GM13976 (cell line): ENCODE measurements around the gene MACC1.
"Not testable (repeated sequence)": the region's sequence is repeated elsewhere in the genome, so short reads cannot be mapped to it uniquely, and the experiment has no call there.

ENCODE experiments used
- DNase-seq: peaks from one replicate; pipeline ENCODE4 v3.0.0; 2012; ENCODE audit warnings: low spot score
- in situ Hi-C: fragments of 300-500 bp; cut with MboI; formaldehyde crosslinking; loops from one replicate; pipeline ENCODE4 v1.12.0; 2022; ENCODE audit warnings: low sequenced_read_pairs, mixed read lengths, inconsistent platforms; ENCODE audit not compliant: unreplicated experiment
- TF ChIP-seq, protein P1 (sequence below): IDR thresholded peaks from 2 replicates; pipeline ENCODE4 v1.5.1; 2012; ENCODE audit warnings: borderline replicate concordance, mild to moderate bottlenecking; ENCODE audit not compliant: insufficient read depth; ENCODE audit errors: extremely low read depth, missing control alignments, control extremely low read depth

The MACC1 gene

DNA sequence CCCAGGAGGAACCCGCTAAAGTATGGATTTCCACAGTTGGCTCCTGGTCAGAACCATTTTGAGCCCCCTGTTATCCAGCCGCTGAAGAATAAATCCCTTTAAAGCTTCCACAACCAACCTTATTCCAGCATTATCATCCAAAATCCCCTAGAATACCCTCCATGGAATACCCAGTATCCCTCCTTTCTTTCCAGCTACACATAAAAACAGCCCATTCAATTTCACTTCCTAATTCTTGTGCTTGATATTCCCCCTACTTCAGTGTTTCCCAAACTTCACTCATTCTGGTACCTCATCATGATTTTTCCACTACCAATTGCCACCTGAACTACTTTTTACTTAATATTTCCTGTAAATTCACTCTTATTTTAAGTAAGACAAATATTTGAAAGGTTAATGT lies 3.1 kb downstream of the MACC1 start:
- TF ChIP-seq, protein P1, sequence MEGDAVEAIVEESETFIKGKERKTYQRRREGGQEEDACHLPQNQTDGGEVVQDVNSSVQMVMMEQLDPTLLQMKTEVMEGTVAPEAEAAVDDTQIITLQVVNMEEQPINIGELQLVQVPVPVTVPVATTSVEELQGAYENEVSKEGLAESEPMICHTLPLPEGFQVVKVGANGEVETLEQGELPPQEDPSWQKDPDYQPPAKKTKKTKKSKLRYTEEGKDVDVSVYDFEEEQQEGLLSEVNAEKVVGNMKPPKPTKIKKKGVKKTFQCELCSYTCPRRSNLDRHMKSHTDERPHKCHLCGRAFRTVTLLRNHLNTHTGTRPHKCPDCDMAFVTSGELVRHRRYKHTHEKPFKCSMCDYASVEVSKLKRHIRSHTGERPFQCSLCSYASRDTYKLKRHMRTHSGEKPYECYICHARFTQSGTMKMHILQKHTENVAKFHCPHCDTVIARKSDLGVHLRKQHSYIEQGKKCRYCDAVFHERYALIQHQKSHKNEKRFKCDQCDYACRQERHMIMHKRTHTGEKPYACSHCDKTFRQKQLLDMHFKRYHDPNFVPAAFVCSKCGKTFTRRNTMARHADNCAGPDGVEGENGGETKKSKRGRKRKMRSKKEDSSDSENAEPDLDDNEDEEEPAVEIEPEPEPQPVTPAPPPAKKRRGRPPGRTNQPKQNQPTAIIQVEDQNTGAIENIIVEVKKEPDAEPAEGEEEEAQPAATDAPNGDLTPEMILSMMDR = no peak
- in situ Hi-C loops = no loop called here
- DNase-seq = no peak

DNA sequence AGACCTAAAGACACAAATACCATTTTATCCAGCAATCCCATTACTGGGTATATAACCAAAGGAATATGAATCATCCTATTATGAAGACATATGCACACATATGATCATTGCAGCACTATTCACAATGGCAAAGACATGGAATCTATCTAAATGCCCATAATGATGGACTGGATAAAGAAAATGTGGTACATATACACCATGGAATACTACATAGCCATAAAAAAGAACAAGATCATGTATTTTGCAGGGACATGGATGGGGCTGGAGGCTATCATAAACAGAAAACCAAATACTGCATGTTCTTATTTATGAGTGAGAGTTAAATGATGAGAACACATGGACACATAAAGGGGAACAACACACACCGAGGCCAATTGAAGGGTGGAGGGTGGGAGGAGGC lies 3.8 kb downstream of the MACC1 start:
- in situ Hi-C loops = no loop called here
- TF ChIP-seq, protein P1 = no peak
- no peak for DNase-seq

DNA sequence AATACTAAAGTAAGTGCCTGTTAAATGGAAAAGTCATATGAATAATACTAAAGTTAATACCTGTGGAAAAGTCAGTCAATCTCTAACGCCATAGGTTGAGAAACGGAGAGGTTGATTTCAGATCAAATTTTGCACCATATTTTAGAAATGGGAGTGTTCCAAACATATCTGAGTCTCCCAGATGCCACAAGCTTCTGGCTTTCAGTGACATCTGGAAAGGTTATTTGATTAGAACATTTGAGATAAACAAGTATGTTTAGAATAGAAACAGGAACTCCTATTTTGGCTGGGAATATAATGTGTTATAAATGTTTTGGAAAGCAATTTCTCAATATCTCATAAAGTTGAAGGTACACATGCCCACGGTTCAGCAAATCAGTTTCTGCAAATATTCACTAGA lies 5.8 kb downstream of the MACC1 start:
- in situ Hi-C loops = no loop called here
- TF ChIP-seq, protein P1 = no peak
- DNase-seq = no peak

DNA sequence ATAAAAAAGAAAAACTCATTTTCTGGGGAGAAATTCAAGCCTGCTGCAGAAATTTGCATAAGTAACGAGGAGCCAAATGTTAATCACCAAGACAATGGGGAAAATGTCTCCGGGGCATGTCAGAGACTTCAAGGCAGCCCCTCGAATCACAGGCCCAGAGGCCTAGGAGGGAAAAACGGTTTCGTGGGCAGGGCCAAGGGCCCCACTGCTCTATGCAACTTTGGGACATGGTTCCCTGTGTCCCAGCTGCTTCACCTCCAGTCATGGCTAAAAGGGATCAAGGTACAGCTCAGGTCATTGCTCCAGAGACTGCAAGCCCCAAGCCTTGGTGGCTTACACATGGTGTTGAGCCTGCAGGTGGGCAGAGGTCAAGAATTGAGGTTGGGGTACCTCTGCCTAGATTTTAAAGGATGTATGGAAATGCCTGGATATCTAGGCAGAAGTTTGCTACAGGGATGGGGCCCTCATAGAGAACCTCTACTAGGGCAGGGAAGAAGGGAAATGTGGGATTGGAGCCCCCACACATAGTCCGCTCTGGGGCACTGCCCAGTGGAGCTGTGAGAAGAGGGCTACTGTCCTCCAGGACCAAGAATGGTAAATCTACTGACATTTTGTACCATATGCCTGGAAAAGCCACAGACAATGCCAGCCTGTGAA lies 8.4 kb downstream of the MACC1 start:
- DNase-seq = no peak
- TF ChIP-seq, protein P1 = no peak
- in situ Hi-C loops = no loop called here

DNA sequence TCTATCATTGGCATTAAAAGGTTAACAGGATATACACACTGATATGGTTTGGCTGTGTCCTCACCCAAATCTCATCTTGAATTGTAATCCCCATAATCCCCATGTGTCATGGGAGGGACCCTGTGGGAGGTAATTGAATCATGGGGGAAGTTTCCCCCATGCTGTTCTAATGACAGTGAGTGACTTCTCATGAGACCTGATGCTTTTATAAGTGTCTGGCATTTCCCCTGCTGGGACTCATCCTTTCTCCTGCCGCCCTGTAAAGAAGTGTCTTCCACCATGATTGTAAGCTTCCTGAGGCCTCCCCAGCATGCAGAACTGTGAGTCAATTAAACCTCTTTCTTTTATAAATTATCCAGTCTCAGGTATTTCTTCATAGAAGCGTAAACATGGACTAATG lies 9.4 kb downstream of the MACC1 start:
- in situ Hi-C loops, DNase-seq: not testable (repeated sequence)

DNA sequence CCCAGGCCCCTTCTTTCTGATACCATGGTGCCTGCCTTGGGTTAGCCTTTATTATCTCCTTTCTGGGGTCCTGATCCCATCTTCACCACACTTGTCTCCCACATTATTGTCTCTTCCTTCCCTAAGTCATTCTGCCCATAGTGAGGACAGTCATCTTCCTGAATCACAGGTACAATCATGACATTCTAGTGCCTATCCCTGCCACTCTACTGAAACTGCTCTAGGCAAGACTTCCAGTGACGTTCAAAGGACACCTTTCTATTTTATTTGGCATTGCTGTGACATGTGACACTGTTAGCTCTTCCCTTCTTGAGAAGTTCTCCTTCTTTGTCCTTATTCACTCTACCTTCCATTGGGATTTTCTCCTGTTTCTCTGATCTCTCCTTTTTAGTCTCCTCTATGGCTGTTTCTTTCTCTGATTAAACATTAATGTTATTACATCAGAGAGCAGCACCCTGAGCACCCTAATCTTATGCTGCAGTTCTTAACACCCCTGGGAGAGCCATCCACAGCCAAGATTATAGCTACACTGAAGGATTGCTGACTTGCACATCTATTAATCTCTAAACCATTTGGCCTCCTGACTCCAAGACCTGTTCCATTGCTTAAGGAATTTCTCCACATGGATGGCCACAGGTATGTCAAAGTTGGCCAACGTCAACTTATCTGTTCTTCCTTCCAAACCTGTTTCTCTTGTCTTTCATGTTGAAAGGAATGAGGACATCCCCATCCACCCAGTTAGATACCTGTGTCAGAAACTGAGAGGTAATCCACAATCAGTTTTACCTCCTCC lies 10.9 kb downstream of the MACC1 start:
- no peak for DNase-seq
- TF ChIP-seq, protein P1 = no peak
- in situ Hi-C loops = no loop called here

DNA sequence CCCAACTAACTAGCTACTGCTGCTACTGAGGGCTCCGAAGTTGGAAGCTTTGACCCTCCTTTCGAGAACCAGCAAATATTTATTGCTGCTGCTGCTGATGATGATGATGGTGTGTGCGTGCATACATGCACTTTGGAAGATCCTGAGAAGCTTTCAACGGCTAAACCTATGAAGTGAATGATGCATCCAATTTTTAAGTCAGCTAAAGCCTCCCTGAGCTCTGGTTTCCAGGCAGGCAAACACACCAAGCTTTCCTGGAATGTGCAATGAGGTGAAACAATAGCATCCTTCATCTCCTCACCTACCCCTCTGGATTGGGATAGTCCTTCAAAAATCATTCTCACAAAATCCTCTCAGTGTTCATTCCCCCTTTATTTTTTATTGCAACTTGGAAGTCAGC lies 13.9 kb downstream of the MACC1 start:
- in situ Hi-C loops = no loop called here
- DNase-seq = no peak
- TF ChIP-seq, protein P1 = no peak
